Measurements from ENCODE around the gene WBP11.

DNA sequence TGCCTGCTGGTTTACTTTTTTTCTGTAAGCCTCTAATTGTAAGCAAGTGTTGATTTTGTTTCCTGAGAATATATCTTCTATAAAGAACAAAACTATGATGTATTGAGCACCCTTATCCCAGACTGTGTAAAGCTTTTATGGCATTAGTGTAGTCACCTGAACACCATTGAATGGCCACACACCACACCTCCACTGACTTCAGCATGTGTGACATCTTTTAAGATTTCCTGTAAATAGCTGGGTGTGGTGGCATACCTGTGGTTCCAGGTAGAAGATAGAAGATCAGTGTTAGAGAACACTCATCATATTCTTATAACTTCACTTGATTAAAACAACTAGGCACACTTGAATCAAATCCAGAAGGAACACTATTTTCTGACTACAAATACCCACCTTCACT is 51.3 kb downstream of the WBP11 start:
- TF ChIP-seq, protein P1, sequence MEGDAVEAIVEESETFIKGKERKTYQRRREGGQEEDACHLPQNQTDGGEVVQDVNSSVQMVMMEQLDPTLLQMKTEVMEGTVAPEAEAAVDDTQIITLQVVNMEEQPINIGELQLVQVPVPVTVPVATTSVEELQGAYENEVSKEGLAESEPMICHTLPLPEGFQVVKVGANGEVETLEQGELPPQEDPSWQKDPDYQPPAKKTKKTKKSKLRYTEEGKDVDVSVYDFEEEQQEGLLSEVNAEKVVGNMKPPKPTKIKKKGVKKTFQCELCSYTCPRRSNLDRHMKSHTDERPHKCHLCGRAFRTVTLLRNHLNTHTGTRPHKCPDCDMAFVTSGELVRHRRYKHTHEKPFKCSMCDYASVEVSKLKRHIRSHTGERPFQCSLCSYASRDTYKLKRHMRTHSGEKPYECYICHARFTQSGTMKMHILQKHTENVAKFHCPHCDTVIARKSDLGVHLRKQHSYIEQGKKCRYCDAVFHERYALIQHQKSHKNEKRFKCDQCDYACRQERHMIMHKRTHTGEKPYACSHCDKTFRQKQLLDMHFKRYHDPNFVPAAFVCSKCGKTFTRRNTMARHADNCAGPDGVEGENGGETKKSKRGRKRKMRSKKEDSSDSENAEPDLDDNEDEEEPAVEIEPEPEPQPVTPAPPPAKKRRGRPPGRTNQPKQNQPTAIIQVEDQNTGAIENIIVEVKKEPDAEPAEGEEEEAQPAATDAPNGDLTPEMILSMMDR (IDR thresholded peaks at IDR 0.05): no peak
- no peak for TF ChIP-seq POLR2A (IDR thresholded peaks at IDR 0.05)

All from uterus (tissue), 2 donors.